Smooth muscle cell of the brain vasculature (primary cell): Measurements from ENCODE around the gene PHLPP2.

Experiments
- DNase-seq: peaks from one replicate; pipeline ENCODE4 v3.0.0-alpha.2; 2012; ENCODE audit warnings: low read depth, low spot score

The PHLPP2 gene, protein sequence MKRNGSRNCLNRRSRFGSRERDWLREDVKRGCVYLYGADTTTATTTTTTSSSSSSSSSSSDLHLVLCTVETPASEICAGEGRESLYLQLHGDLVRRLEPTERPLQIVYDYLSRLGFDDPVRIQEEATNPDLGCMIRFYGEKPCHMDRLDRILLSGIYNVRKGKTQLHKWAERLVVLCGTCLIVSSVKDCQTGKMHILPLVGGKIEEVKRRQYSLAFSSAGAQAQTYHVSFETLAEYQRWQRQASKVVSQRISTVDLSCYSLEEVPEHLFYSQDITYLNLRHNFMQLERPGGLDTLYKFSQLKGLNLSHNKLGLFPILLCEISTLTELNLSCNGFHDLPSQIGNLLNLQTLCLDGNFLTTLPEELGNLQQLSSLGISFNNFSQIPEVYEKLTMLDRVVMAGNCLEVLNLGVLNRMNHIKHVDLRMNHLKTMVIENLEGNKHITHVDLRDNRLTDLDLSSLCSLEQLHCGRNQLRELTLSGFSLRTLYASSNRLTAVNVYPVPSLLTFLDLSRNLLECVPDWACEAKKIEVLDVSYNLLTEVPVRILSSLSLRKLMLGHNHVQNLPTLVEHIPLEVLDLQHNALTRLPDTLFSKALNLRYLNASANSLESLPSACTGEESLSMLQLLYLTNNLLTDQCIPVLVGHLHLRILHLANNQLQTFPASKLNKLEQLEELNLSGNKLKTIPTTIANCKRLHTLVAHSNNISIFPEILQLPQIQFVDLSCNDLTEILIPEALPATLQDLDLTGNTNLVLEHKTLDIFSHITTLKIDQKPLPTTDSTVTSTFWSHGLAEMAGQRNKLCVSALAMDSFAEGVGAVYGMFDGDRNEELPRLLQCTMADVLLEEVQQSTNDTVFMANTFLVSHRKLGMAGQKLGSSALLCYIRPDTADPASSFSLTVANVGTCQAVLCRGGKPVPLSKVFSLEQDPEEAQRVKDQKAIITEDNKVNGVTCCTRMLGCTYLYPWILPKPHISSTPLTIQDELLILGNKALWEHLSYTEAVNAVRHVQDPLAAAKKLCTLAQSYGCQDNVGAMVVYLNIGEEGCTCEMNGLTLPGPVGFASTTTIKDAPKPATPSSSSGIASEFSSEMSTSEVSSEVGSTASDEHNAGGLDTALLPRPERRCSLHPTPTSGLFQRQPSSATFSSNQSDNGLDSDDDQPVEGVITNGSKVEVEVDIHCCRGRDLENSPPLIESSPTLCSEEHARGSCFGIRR (N-terminal part only)

DNA sequence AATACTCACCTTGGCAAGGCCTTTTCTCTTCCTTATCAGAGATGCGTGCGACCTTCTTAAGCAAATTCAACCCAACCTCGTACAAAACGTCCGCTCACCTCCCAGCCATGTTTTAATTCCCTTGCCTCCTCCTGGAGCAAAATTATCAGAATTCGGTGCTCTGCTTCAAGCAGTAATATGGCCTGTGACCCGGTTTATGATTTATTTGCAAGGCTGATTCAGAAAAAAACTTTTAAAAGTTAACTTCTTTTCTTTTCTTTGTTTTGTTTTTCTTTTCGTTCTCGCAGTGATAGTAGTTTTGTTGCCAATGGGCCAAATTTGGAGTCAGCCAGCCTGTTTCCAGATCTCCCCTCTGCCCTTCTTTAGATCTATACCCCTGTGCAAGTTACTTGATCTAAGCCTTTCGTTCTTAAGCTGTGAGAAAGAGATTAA is at the start of gene PHLPP2:
PHLPP2 (minus strand) TSS at position 382 of the 432 bp plus-strand sequence. CDS start 9,906 bp downstream, outside the sequence.
- no peak for DNase-seq

DNA sequence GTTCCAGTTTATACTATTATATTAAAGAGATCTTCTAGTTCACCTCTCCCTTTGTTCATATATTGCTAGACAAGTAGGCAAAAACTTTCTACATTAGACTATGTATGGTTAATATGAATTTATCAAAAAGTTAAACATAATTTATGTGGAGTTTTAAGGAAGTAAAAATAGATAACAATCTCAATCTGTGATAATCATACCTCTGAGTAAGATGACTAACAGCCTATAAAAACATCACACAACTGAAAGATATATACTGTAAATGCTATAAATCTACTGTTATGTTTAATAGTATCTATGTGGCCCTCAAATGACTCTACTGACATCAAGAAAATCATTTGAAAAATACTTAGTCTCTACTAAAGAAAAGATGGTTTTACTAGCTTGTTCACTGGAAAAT is 47.1 kb upstream of the PHLPP2 start:
- no peak for DNase-seq

DNA sequence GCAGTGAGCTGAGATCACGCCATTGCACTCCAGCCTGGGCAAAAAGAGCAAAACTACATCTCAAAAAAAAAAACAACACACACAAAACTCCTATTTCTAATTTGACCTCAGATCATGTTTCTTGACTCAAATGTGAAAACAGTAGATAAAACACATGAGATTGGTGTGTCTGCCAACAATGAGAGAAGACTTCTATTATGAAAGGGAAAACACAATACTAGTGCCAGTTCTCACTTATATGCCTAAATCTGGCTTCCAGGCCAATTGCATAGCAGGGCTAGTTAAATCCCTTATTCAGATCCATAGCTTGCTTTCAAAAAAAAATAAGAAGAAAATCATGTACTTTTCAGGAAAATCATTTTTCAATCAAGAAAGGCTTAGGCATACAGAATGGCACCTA is 44.7 kb upstream of the PHLPP2 start:
- no peak for DNase-seq

DNA sequence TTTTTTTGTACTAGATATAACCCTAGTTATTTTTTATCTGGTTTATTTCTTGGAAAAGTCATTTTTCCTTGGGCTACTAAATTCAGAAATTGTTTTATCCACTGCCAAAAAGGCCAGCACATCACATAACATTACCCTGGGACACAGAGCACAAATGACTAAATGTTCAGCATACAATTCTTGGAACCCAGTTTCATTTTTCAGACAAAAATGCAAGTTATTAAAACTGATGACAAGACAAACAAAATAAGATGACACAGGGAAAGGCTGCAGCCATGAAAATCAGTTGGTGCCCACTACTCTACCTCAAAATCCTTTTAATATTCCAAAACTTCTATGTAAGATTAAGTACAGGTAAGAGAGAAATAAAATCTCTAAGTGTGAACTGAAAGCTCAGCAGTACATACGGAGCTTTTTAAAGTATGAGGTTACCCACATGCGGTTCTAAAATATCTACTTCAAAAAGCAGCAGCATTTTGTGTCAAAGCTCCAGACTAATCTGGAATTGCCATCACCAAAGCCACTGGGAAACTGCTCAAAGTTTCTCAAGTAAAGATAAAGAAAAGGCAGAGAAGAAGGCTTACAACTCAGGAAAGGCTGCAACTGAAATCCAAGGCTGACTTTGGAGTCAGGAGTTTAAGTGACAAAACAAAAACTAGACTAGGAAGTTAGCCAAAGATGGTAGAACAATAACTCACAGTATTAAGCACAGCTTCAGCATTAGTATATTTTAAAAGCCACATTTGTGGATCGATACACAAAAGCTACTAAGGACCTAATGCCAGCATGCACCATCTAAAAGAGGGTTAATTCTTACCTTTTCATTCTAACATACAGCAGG is 42.8 kb upstream of the PHLPP2 start:
- DNase-seq, result no peak

DNA sequence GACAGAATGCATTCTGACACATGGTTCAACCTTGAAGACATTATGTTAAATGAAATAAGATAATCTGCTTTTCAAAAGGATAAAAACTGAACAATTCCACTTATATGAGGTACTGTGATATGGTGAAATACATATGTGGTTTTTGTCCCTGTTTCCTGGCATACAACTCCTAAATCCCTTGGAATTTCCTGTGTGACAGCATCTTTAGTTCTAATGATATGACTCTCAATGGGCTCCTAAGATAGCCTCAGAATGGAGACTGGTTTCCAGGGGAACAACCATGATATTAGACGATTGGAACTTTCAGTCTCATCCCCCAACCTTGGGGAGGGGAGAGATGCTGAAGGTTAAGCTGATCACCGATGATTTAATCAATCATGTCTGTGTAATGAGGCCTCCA is 37.7 kb upstream of the PHLPP2 start:
- no peak for DNase-seq

DNA sequence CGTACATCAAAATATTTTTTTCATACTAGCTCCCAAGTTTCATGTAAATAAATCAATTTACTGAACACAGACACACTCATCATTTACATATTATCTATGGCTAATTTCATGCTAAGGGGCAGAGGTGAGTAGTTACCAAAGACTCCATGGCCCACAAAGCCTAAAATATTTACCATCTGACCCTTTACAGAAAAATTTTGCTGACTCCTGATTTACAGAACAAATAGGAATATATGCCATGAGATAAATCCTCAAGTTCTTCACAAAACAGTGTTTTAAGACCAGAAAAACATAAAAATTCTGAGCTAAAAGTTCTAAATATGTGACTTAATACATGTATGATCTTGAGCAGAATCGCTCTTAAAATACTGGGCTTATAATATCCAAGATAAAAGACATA is 36.6 kb upstream of the PHLPP2 start:
- DNase-seq, result no peak

DNA sequence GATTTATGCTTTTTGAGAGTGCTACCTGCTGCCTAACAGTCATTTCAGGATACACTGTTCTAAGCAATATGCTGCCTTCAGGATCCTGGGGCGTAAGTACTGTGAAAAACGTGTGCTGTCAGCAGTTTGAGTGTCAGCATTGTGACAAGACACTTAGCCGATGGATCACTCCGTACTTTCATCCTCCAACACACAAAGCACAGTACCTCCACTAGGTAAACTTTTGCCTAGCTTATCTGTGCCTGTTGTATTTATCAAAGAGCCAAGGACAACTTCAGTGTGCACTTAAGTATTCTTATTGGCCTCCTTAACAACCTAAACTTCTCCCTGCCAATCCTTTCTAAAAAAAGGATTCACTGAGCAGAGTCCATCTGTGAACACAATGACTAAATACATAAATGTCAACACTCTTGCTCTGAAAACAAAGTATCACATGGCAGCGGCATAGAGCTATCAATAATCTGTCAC is 33.8 kb upstream of the PHLPP2 start:
- no peak for DNase-seq

DNA sequence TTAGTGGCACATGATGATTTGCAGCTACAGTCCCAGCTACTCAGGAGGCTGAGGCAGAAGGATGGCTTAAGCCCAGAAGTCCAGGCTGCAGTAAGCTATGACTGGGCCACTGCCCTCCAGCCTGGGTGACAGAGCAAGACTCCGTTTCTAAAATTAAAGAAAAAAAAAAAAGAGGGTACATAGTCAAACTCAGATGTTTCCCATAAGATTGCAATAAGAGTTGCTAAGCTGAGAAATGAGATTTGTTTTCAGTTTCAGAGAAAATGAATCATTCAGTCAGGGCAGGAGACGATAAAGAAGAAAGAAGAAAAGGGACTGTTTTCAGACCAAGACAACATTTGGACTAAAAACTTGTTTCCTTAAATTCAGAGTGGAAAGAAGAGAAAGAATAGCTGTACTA is 30.2 kb upstream of the PHLPP2 start:
- DNase-seq, result no peak

DNA sequence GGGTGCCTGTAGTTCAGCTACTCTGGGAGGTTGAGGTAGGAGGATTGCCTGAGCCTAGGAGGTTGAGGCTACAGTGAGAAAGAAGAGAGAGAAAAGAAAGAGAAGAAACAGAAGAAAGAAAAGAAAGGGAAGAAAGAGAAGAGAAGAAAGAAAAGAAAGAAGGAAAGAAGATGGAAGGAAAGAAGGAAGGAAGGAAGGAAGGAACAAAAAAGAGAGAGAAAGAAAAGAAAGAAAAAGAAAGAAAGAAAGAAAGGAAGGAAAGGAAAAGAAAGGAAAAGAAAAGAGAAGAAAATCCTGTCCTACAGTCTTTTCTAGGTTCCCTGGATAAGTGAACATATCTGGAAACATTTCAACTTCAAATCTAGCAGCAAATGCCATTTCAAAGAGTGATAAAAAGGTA is 29.6 kb upstream of the PHLPP2 start:
- no peak for DNase-seq

DNA sequence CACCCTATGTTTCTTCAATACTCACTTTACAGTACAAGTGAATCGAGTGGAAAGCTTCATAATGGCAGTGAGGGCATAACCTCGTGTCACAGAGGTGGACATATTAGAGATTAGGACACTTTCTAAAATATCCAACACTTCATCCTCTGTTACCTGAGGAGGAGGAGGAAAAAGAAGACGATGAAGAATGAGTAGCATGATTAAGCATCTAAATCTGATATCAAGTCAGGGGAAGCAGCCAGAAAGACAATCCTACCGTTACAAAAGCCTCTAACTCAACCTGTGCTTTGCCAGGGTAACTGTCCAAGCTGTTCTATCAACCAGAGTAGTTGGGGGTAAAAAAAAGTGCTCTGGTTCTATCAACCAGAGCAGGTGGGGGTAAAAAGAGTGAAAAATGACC is 23.7 kb upstream of the PHLPP2 start:
- no peak for DNase-seq

DNA sequence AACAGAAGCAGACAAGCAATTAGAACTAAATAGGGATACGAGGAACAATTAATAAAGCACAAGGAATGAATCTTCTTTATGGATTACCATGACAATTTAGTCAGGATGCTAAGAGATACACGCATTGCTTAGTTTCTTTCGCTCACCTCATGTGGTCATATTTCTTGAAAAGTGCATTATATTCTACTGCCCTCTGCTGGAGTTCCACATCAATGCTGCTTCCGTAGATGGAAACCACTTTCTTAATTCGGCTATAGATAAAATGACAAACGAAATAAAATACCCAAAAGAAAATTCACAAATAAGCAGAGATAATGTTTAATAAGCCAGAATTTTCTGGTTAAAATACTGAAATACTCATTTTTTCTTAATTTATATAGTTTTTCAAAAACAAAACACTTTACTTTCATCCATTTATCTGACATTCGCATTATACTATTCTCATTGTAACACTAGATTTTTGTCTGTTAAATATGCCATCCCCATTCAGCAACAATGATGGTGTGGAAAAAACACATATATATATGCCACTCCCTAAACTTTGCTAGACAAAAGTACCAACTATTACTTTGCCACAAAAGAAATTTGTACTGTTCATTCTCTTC is 22.0 kb upstream of the PHLPP2 start:
- DNase-seq, result peak; percentile 28

DNA sequence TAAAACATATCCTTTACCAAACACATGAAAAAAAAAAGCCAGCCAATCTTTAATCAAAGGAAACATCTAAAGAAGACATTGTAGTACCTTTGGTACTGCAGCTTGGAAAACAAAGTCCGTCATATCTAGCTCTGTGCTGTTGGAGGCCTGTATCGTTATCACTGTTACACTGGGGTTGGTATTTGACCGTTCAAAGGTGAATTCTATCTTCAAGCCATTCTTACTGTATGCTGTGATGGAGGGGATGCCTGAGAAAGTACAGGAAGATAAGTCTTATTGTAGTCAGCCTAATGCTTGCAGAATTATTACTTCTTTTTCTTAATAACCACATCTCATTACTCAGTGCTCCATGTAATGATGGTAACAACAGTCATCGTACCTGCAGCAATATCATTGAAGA is 14.4 kb upstream of the PHLPP2 start:
- DNase-seq, result no peak

DNA sequence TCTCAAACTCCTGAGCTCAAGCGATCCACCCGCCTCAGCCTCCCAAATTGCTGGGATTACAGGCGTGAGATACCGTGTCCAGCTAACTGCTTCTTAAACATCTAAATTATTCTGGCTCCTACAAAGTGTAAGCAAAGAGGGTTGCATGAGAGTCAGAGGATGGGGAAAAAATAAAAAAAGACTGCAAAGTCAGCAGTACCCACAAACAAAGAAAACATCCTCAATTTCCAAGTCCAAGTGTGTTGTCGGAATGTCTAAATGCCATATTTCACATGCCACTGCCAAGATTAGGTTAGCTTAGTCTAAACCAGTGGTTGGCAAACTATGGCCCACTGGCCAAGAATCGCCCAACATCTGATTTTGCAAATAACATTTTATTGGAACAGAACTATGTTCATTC is 13.0 kb upstream of the PHLPP2 start:
- DNase-seq, result no peak

DNA sequence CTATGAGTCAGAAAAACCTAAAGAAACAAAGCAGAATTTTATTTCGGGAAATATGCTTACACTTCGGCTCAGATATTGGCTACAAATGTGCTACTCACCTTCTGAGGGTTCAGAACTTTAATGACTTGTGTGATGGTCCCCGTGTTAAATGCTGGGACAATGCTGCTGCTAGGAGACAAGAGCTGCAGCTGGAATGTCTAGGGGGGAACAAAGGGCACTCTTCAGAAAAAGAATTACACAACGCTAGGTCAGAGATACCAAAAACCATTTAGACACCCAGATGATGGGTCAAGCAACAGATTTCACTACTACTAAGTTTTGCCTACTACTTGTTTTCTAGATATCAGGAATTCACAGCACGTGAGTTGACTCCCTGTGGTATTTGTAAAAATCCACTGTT is 10.0 kb upstream of the PHLPP2 start:
- no peak for DNase-seq

DNA sequence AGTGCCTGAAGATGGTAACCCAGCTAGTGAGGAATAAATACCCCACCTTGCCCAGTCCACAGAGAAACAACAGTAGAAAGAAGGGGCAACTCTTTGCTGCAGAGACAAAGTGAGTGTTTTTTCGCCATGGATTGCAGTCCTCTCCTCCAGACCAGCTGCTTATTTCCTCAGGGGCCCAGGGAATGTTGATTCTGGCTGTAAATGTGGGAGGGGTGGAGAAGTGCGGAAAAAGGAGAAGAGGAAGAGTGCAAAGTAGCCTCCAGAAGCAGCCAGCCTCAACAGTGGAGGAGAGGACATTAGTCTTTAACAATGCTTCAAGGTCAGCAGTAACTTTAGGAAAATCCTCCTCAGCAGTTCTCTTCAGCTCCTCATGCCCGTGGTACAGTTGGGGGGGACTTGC is 8.1 kb upstream of the PHLPP2 start:
- no peak for DNase-seq

DNA sequence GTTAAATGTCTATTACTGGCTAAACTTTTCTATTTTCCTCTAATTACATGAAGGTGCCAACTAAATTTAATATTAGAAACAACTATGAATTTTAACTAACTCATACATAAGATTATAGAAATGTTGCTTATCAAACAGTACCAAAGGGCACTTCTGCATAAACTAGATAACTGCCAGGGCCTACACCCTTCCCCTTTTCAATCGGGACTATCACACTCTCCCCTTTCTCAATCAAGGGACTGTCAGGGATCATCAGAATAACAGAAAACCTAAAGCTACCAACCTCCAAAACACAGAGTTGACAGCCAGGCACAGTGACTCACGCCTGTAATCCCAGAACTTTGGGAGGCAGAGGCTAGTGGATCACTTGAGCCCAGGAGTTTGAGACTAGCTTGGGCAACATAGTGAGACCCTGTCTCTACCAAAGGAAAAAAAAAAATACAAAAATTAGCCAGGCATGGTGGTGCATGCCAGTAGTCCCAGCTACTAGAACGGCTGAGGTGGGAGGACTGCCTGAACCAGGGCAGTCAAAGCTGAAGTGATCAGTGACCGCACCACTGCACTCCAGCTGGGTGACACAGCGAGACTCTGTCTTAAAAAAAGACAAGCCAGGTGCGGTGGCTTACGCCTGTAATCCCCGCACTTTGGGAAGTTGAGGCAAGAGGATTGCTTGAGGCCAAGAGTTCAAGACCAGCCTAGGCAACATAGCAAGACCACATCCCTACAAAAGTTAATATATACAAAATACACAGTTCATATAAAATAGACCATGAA is 3.2 kb upstream of the PHLPP2 start:
- DNase-seq, result no peak

DNA sequence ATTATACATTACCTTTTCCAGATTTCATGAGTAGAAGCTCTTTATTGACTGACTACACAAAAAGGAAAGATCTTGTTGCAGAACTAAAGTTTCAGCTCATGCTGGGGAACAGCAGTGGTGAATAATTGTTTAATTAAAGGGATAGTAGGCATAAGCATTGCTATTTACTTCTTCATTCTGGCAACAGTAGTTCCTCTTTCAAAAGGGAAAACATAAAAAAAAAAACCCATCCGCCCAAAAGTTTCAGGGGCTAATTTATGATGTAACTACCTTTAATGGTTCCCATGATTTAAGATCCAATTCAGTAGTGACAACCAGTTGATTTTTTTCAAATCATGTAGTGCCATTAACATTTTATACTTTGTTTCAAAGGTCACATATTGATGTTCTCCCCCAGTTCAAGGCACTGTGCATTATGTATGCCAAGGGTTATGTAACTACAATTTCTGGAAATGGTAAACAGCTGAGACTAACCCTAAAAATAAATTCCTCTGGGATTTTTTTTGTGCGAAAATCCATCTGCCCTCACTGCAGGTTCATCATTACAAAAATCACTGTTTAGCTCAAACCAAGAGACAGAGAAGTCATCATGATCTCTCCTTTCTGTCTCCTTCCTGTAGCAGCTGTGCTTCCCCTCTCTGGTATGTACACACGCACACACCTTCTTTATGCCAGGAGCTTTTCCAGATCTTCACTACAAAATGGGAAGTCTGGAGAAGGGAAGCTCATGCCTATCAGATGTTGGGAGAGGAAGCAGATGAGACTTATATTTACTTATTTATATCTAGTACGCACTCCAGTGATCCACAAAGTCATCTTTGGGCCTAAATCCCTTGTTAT is 2.2 kb upstream of the PHLPP2 start:
- DNase-seq, result no peak

DNA sequence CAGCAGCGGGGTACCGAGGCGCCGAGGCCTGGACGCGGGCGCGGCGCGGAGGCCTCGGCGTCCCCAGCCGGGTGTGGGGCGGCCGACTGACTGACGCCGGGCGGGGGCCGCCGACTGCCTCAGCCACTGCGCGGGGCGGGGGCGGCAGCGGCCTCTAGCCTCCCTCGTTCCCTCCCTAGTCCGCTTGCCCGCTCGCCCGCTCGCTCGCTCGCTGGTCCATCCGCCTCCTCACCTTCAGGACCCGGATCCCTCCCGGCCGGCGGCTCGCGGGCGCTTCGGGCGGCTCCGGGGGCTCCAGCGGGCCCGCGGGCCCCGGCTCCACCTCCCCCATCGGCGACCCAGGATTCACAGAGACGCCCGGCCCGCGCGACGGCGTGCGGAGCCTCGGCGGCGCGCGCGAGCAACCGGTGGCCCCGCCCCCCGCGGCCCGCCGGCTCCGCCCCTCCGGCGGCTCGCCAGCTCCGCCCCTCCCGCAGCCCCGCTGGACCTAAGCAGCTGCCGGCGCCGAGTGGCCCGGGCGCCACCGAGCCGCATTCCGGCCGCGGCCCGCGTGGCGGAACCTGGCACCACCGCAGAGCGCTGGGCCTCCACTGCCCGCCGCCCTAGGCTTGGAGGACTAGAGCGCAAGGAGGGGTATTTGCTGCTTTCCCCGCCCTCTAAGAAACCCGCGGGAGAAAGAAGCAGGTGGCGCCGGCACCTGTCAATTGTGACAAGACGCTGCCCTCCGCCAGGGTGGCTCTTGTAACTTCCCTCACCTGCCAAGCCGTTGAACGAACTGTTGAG is 773 bp downstream of the PHLPP2 start:
- peak; percentile 28 for DNase-seq
